GM19395 (cell line): Measurements from ENCODE around the gene PRICKLE2.
A peak's percentile ranks its signal among the peaks of the same experiment; 100 is the strongest.

Source experiments
- ATAC-seq: cut with Tn5 transposase; IDR thresholded peaks from one replicate; pipeline ENCODE4 v1.9.1; 2021; ENCODE audit warnings: mild to moderate bottlenecking, moderate library complexity; ENCODE audit not compliant: unreplicated experiment

Gene PRICKLE2

DNA sequence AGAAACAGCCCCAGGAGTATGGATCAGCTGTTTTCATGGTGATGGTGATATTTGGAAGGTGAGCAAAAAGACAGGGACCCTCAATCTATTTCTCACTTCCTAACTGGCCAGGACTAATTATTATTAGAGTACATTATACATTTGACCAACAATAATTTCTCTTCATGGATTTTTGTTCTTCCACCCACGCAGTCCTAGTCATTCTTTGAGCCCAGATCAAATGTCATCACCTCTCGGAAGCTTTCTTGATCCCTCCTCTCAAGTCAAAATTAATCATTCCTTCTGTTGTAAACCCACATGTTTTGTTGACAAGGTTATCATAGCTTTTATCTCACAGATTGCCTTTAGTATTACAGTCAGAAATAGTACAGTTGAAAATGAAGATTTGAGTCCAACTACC, 29.2 kb upstream of the PRICKLE2 start:
- no peak for ATAC-seq

DNA sequence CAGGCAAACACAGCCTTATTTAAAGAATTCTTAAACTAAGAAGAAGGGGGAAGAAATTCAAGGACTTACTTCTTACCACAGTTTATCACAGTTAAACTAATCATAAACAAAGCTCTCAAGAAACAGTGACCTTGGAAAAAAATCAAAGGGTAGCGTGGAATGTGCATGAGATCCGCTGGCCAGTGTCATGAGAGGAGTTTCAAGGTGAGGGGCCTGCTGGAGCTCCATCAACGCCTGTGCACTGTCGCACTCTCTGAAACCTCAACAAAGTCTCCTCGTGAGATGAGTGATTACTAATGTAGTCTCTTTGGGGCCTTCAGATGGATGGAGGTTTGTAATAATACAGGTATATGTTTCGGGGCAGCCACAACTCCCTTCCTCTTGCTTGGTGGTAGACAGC, 28.4 kb upstream of the PRICKLE2 start:
- ATAC-seq, result no peak

GRCh38 chr3:64251019-64251418, 25.8 kb upstream of the PRICKLE2 start:
- no peak for ATAC-seq

GRCh38 chr3:64247991-64248646, 22.9 kb upstream of the PRICKLE2 start:
- ATAC-seq, result no peak

GRCh38 chr3:64244011-64244942, 19.0 kb upstream of the PRICKLE2 start:
- no peak for ATAC-seq

DNA sequence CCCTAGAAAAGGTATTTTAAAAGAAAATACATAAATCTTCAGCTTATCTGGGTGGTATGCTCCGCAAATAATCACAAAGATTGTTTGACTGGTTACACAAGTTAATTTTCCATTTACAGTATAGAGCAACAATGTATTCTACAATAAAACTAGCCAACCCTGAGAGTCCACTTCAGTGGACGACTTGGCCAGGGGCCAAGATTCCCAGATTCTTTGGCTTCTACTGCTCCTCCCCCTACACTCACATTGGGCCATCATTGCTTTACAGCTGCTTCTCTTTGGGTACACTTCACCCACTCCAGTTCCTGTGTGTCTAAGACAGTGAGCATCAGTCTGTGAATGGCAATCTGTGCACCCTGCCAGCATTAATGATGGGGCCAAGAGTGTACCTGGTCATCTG, 17.2 kb upstream of the PRICKLE2 start:
- no peak for ATAC-seq

DNA sequence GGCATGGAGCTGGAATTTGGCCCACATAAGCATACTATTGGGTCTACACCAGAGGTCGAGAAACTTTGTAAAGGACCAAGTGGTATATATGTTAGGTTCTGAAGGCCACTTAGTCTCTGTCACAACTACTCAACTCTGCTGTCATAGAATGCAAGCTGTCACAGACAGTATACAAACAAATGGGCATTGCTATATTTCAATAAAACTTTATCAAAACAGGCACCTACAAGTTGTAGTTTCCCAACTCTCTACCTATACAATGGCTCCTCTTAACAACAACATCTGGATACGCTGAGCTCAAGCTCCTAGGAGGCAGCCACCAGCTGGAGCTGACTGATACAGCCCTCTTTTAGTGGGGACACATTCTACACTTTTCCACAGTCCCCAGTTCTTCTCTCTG, 15.7 kb upstream of the PRICKLE2 start:
- no peak for ATAC-seq

GRCh38 chr3:64240396-64240795, 15.1 kb upstream of the PRICKLE2 start:
- ATAC-seq, result no peak

DNA sequence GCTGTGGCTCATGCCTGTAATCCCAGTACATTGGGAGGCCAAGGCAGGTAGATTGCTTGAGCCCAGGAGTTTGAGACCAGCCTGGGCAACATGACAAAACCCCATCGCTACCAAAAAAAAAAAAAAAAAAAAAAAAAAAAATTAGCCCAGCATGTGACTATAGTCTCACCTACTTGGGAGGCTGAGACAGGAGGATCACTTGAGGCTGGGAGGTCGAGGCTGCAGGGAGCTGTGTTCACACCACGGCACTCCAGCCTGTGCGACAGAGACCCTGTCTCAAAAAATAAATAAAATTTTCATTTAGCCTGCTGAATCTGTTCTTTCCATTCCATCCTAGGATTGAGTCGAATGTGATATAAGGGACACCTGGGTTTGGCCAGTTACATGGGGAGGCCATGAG, 14.6 kb upstream of the PRICKLE2 start:
- no peak for ATAC-seq

DNA sequence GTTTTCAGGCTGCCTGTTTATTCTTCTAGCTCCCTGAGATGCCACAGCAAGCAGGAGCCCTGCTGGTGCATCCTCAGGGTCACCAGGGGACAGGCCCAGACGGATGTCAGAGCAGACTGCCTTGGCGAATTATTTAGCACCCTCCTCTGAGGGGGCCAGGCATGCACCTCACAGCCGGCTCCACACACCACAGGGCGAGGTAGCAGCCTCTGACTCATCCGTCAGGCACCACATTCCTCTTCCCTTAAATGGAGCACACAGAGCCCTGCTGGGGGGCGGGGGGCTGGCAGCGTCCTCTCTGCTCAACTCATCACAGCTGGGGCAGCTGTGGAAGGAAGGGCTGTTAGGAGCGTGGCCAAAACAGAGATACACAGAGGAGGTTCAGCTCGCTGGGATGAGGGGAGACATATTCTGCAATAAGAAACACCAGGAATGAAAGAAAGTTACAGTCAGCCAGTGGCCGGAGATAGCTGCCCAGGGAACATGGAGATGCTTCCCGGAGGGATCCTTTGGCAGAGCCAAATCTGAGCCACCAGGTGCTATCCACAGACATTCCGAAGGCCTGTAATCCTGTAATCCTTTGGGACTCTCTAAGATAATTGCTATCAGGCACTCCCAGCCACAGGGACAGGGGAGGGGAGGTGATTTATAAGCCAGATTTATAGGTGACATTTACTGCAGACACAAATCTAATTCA, 13.9 kb upstream of the PRICKLE2 start:
- ATAC-seq, result no peak

DNA sequence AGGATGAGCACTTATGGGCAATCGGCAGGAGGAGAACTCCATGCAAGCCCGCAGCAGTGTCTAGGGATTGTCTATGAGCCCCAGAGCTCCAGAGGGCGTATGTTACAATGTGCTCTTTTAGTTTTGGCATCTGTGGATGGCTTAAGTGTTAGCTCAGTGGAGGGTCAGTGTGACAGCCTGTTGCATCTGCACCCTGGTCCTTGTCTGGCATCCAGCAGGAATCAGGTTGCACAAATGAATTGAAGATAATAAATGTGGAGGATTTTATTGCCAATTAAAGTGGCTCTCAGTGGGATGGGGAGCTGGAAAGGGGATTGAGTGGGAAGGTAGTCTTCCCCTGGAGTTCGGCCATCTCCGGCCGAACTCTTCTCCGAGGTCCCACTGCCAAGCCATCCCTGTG, 11.8 kb upstream of the PRICKLE2 start:
- ATAC-seq, result no peak

DNA sequence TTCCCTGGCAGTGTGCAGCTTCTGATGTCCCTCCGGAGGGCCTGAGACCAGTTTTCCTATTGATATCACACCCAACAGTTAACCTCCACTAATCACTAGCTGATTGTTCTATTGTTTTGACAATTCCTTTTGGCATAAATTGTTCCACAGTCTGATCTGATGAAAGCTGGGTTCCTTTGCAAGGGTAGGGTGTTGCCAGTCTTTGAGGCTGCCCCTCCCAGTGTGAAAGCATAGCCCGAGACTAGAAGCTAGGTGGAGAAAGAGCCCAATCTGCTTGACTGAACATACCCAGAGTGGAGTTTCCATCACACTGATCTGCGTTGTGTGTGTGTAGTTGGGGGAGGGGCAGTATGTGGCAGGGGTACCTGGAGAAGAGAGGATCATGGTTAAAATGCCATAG, 10.3 kb upstream of the PRICKLE2 start:
- no peak for ATAC-seq

DNA sequence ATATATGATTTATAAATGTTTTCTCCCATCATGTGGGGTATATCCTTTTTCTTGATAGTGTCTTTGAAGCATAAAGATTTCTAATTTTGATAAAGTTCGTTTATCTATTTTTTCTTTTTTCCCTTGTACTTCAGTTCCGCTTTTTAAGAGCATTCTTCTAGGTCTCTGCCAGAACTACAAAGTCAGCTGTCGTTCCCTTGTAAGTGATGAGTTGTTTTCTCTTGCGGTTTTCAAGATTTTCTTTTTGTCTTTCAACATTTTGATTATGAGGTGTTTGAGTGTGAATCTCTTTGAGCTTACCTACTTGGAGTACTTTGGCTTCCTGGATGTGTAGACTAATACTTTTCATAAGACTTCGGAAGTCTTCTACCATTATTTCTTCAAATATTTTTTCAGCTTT, 9.3 kb upstream of the PRICKLE2 start:
- ATAC-seq, result no peak

DNA sequence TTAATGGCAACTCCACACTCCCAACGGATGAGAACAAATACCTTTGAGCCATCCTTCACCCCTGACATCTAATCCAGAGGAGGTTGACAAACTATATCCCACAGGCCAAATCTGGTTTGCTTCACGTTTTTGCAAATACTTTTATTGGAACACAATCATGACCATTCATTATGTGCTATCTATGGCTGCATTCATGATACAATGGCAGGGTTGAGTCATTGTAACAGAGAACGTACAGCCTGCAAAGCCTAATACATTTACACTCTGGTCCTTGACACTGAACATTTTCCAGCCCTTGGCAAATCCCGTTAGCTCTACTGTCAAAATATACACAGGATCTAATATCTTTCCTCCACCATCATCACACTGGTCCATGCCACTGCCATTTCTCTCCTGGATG, 7.6 kb upstream of the PRICKLE2 start:
- ATAC-seq, result no peak

GRCh38 chr3:64229903-64230302, 4.6 kb upstream of the PRICKLE2 start:
- ATAC-seq, result no peak

GRCh38 chr3:64228110-64228509, 2.8 kb upstream of the PRICKLE2 start:
- no peak for ATAC-seq

DNA sequence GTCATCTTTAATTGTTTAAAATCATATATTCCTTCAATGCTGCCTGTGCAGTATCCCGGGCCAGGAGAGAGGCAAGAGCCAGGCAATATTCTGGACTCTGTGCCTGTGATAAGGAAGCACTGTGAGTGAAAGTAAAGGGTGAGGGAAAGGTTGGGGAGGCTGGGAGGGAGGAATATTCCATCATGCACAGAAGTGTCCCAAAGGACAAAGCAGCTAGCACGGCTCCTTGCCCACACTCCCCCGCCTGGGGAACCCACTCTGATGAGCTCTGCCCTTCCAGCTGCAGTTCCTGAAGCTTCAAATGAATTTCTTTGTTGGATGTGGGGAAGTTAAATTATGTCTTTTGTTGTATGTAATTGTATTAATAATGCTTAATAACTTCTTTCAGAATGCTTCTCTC, 1.5 kb upstream of the PRICKLE2 start:
- ATAC-seq, result no peak

- ATAC-seq, result peak; percentile 44
Measured at GRCh38 chr3:64225695-64226499, 631 bp upstream of the PRICKLE2 start.

- ATAC-seq, result no peak
Measured at GRCh38 chr3:64223791-64224745, 1.2 kb downstream of the PRICKLE2 start.
